NCI-H748 treated with DMSO at 0.1 percent for 48 hours (cell line): Measurements from ENCODE around the gene SNRNP25.

Experiments used
- DNase-seq: peaks from one replicate; lab custom pipeline; 2025; lab: John Stamatoyannopoulos, UW

The SNRNP25 gene

GRCh38 chr16:78444-79150 is 25.0 kb downstream of the SNRNP25 start:
- DNase-seq, result no peak

- no peak for DNase-seq
Observed at GRCh38 chr16:79151-80054, 25.8 kb downstream of the SNRNP25 start.

- no peak for DNase-seq
Observed at GRCh38 chr16:83060-83603, 29.5 kb downstream of the SNRNP25 start.

- no peak for DNase-seq
Observed at GRCh38 chr16:83781-84615, 30.4 kb downstream of the SNRNP25 start.

GRCh38 chr16:84718-85406 is 31.2 kb downstream of the SNRNP25 start:
- DNase-seq, result no peak

GRCh38 chr16:85407-85782 is 31.8 kb downstream of the SNRNP25 start:
- DNase-seq, result no peak

GRCh38 chr16:85865-86264 is 32.2 kb downstream of the SNRNP25 start:
- no peak for DNase-seq

- DNase-seq, result no peak
Observed at GRCh38 chr16:86483-86952, 32.9 kb downstream of the SNRNP25 start.

GRCh38 chr16:88613-89012 is 35.0 kb downstream of the SNRNP25 start:
- no peak for DNase-seq

- no peak for DNase-seq
Observed at GRCh38 chr16:89391-90302, 36.0 kb downstream of the SNRNP25 start.

- no peak for DNase-seq
Observed at GRCh38 chr16:91484-91883, 37.9 kb downstream of the SNRNP25 start.

- DNase-seq, result no peak
Observed at GRCh38 chr16:92431-93339, 39.1 kb downstream of the SNRNP25 start.

- no peak for DNase-seq
Observed at GRCh38 chr16:94918-95265, 41.3 kb downstream of the SNRNP25 start.

GRCh38 chr16:96935-97381 is 43.3 kb downstream of the SNRNP25 start:
- DNase-seq, result peak; percentile 49

GRCh38 chr16:97822-98221 is 44.2 kb downstream of the SNRNP25 start:
- no peak for DNase-seq

- DNase-seq, result no peak
Observed at GRCh38 chr16:100989-101388, 47.4 kb downstream of the SNRNP25 start.

- no peak for DNase-seq
Observed at GRCh38 chr16:101586-101985, 48.0 kb downstream of the SNRNP25 start.

GRCh38 chr16:102060-102855 is 48.6 kb downstream of the SNRNP25 start:
- no peak for DNase-seq
